ENCODE results near the gene HNF4A. TPM values are rescaled to one million over a fixed set of nuclear protein-coding genes. Genes with fewer than 3 reads are reported as not detected.

Gene HNF4A
- total and polyA plus RNA-seq, 11 donors, result 0.03 TPM; not detected in 10

- ATAC-seq, result no peak
- no peak overlapping the region for H3K27ac ChIP-seq
- H3K4me3 ChIP-seq, result no peak overlapping the region
- TF ChIP-seq POLR2A (IDR thresholded peaks at IDR 0.05), result no peak
- no peak for TF ChIP-seq CTCF (IDR thresholded peaks at IDR 0.05)
- 48 to 63% (median 53%) methylated on average over 24 of the region's 24 CpGs for WGBS, 4 donors
- no peaks in the 10 kb centered on the region for H3K9me3 ChIP-seq
- intact Hi-C loops (cut with DNase I), result no loop called here
- no peaks in the 10 kb centered on the region for H3K4me1 ChIP-seq
- H3K36me3 ChIP-seq, result no peaks in the 10 kb centered on the region
- peaks cover 0 to 32% (median 4%) of the 10 kb centered on the region in 9 donors for H3K27me3 ChIP-seq
- DNase-seq, result peak in 1 of 5 donors; percentile 41
Observed at GRCh38 chr20:44412402-44413144, 57.1 kb downstream of the HNF4A start.

- intact Hi-C loops (cut with DNase I), result no loop called here
- WGBS, 4 donors, result 88 to 91% (median 91%) methylated on average over 12 to 14 of the region's 14 CpGs
- ATAC-seq (no peak), DNase-seq (peak in 1 of 5 donors; percentile 21)
- Histone ChIP-seq H3K36me3 (no peaks in the 10 kb centered on the region), H3K4me1 (no peaks in the 10 kb centered on the region), H3K9me3 (no peaks in the 10 kb centered on the region), H3K27me3 (peaks cover 0 to 32% (median 4%) of the 10 kb centered on the region in 9 donors), H3K4me3 (no peak overlapping the region), H3K27ac (no peak overlapping the region)
- no peak for TF ChIP-seq POLR2A (IDR thresholded peaks at IDR 0.05)
- no peak for TF ChIP-seq CTCF (IDR thresholded peaks at IDR 0.05)
Observed at GRCh38 chr20:44413575-44414345, 58.3 kb downstream of the HNF4A start.

GRCh38 chr20:44414346-44414714 is 58.8 kb downstream of the HNF4A start:
- TF ChIP-seq CTCF (IDR thresholded peaks at IDR 0.05) (no peak), POLR2A (IDR thresholded peaks at IDR 0.05) (no peak)
- Histone ChIP-seq H3K4me1 (no peaks in the 10 kb centered on the region), H3K36me3 (no peaks in the 10 kb centered on the region), H3K27me3 (peaks cover 0 to 29% (median 4%) of the 10 kb centered on the region in 9 donors), H3K4me3 (no peak overlapping the region), H3K27ac (no peak overlapping the region), H3K9me3 (no peaks in the 10 kb centered on the region)
- ATAC-seq (no peak), DNase-seq (peak in 1 of 5 donors; percentile 20)
- intact Hi-C loops (cut with DNase I), result no loop called here
- 79 to 82% (median 81%) methylated on average over 16 of the region's 16 CpGs for WGBS, 4 donors

- Histone ChIP-seq H3K4me3 (no peak overlapping the region), H3K9me3 (no peaks in the 10 kb centered on the region), H3K27me3 (peaks cover 0 to 32% (median 4%) of the 10 kb centered on the region in 9 donors), H3K27ac (no peak overlapping the region), H3K36me3 (no peaks in the 10 kb centered on the region), H3K4me1 (no peaks in the 10 kb centered on the region)
- ATAC-seq (no peak), DNase-seq (peak in 1 of 5 donors; percentile 2)
- TF ChIP-seq POLR2A (IDR thresholded peaks at IDR 0.05), result no peak
- TF ChIP-seq CTCF (IDR thresholded peaks at IDR 0.05), result no peak
- intact Hi-C loops (cut with DNase I), result no loop called here
Observed at GRCh38 chr20:44414808-44415207, 59.3 kb downstream of the HNF4A start.
